Kasumi-1 (cell line): Measurements from ENCODE around the gene JAZF1.

ENCODE experiments used
- DNase-seq, 2 experiments: peaks; one replicate each; lab custom pipeline; 2025; lab: John Stamatoyannopoulos, UW

The JAZF1 gene

DNA sequence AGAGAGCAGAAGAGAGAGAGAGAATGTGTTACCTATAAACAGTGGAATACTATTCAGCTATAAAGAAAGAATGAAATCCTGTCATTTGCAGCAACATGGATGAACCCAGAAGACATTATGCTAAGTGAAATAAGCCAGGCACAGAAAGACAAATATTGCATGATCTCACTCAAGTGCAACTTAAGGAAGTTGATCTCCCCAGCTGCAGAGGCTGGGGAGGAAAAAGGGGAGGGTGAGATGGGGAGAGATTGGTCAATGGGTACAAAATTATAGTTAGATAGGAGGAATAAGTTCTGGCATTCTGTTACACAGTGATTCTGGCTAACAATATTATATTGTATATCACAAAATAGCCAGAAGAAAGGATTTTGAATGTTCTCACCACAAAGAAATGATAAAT, 11.2 kb upstream of the JAZF1 start:
- no peak for DNase-seq

DNA sequence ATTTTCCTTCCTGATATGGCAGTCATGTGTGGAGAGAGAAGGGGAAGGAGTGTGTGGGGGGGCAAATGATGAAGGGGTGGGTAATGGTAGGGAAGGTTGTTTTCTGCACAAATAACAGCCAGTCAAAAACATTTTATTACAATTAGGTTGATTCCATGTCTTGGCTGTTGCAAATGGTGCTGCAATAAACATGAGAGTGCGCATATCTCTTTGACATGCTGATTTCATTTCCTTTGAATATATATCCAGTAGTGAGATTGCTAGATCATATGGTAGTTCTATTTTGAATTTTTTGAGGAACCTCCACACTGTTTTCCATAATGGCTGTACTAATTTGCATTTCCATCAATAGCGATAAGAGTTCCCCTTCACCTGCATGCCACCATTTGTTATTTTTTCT, 10.6 kb upstream of the JAZF1 start:
- DNase-seq, result no peak

DNA sequence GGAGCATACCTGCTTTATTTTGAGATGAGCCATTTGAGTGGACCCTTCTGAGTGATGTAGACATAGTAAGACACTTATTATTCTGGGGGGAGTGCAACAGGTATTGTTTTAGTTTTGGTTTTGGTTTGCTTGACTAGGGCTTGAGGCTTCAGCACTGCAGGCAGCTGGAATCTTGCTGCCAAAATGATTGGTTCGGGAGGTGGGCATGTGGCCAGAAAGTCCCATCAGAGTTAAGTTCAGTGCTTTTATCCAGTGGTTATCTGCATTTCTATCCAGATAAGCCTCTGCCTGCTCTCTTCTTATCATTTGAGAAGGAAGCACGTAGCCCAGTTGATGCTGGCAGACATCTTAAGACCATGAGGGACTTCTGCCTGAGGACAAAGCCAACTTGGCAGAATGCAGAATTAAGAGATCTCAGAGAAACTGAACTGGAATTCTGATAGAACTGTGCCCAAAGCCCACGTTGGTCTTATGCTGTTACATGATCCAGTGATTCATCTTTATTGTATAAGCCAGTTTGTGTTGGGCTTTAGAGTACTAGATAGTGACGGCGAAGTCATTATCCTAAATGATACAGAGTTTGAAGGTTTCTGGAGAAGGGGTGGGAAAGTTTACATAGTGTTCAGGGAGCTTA, 9.6 kb upstream of the JAZF1 start:
- no peak for DNase-seq

DNA sequence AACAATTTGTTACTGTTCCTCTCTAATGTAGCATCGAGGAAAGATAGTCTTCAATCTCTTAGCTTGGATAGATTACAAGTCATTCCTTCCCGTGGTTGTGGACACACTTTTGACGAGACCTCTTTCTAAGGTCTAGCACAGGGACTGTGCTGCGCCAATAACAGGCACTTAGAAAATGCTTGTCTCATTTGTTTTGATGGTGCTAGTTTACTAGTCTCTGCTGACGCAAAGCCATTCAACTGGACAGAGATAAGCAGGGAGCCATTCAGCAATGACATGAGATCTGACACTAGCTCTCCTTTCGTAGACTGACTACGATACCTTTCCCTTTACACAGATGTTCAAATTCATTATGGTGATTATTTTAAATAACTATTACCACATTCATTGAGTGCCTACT, 6.4 kb upstream of the JAZF1 start:
- no peak for DNase-seq

DNA sequence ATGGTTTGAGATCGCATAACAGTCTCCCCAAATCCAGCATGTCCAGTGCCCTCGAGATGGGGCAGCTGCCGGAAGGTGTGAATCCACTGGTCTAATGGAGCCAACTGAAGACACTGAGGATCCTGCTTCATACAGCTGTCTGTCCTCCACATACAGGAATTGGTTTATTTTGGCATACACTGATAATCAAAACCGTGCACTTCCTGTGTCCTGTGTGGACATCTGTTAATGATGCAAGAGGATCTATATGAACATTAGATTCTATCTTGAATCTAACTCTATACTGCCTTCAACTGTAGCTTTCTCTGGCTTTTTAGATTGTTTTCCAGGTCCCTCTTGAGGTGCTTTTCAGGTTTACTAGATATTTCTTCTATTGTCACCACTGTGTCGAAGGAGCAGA, 3.0 kb upstream of the JAZF1 start:
- no peak for DNase-seq

DNA sequence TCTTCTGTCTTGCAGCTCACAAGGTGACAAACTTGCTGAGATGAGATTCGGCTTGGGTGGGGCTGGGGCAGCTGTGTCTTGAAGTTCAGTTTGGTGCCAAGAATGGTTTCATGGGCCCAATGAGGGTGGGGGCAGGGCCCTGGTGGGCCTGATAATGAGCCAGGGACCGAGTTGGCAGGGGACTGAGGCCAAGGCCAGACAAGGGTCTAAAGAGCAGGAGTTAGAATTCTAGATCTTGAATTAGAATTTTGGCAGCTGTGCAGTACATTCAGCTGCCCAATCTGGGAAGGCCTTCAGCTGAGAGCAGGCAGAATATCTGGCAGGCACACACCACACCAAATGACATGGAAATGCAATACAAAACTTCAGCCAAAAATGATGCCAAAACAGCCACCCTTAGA, 1.5 kb upstream of the JAZF1 start:
- DNase-seq, result no peak

DNA sequence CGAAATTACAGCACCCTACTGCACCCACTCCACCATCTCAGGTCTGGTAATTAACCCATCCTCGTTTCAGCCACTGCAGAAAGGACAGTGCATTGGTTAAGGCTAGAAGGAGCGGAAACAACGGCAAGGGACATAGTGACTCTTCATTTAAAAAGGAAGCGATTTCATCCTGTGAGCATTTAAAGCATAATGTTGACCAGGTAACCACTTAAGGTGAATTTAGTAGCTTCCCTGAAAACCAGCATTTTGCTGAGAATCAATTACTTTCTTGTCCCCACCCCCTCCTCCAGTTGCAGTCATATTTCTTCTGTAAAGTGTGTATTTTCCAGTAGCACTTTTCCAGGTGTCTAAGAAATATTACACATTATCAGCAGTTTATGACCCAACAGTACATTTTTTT, 821 bp upstream of the JAZF1 start:
- DNase-seq, result no peak

DNA sequence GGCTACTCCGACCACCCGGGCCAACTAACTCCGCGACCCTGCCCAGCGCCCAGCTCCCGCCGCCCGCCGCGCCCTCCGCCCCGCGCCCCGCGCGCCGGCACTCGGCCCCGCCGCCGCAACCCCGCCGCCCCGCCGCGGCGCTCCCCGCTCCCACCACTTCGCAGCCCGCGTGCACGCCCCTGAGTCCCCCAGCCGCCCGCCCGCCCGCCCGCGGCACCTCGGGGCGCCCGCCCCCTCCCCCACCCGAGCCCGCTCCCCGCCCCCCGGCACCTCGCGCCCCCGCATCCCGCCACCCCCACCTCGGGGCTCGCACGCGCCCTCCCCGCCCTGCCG, 598 bp downstream of the JAZF1 start:
- no peak for DNase-seq

DNA sequence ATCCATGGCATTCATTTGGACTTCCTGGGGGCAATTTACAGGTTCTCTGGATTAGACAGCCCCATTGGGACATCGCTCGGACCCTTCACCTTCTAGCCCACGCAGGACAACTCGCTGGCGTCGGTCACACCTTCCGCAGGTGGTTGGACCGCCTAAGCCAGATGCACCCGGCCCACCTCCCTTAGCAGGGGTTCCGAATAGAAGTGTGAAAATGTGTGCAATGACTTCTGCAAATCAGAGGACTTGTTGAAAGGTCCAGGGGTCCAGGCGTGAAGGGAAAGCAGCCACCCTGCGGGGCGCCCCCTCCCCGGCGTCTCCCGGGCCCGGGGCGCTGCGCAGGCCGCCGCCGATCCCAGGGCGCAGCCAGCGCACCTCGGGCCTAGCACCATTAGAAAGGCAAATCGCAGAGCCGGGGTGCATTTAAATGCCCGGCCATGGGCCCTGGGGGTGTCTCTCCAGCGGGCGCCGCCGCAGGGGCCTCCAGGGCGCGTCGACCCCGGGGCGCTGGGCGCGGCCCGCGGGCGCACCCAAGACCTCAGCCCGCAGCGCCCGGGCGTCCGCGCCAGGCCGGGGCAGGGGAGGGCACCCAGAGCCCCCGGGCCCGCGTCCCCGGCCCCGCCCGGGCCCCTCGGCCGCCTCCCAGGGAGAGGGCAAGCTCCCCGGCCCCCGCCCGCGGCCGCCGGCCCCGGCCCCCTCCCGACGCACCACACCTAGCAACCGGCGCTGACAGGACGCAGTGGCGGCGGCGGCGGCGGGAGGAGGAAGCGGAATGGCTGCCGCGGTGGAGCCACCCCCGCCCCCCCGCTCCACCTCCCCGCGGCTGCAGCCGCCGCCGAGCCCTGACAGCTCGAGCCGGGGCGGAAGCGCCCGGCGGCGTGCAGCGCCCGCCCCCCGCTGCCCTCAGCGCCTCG, 1.2 kb downstream of the JAZF1 start:
- DNase-seq, result peak; percentile 23 to 26

DNA sequence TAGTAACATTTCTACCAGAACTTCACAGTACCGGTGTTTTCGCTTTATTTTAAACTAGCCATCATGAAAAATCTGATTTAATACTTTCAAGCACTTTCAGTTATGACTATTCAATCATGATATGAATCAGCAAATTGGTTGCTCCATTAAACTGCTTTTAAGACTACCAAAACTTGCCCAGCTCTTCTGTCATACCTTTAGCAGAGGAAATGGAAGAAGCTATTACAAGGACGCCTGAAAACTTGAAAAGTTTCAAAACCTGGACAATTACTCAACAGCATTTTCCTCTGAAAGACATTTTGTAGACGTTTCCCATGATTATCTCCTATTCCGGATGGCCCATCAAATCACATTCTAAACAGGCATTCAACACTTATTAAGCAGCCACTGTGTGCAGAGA, 2.0 kb downstream of the JAZF1 start:
- DNase-seq, result no peak

DNA sequence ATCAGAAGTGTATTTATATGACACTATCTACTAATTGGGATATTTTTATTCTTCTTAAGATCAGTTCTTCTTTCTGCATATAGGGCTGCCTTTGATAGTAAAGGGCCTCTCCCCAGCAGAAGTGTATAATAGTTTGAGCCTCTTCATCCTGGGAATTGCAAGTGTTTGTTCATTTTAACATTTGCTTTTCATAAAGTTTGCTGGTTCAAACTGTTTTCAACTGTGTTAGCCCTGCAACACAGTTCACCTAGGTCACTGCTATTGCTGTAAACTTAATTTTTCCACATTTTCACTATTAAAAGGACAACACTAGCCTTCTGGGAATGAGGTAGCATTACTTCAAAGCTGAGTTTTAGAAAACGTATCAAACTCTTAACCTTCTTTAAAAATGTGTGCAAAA, 2.8 kb downstream of the JAZF1 start:
- DNase-seq, result no peak

DNA sequence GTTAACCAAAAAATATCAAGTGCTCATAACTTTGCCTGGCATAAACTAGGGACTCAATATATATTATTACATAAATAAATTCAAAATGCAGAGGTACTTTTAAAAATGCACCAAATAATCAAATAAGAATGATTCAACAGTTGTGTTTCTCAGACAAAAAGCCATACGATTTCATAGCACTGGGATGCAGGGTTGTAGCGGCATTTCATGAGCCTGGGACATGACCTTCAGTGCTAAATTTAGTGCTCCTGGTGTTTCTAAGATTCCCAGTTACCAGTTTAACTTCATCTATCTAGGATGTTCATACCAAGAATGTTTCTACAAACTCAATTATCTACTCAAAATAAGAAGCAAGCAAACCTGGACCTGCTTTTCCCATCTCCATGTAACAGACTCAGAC, 4.0 kb downstream of the JAZF1 start:
- no peak for DNase-seq

DNA sequence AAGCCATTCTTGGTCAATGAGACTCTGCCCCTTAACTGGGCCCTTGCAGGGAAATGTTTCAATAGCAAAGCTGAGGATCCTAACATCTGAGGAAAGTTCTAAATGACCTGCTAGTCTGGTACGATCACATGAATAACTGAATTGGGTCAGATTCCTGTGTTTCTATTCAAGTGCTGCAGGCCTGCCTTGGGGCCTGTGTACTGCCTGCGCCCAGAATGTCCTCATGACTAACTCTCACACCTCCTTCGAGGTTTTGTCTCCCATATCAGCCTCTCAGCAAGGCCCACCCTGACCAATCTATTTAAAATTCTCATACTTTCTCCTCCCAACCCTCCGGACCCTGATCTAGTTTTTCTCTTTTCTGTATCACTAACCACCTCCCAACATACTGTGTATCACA, 4.4 kb downstream of the JAZF1 start:
- DNase-seq, result no peak

DNA sequence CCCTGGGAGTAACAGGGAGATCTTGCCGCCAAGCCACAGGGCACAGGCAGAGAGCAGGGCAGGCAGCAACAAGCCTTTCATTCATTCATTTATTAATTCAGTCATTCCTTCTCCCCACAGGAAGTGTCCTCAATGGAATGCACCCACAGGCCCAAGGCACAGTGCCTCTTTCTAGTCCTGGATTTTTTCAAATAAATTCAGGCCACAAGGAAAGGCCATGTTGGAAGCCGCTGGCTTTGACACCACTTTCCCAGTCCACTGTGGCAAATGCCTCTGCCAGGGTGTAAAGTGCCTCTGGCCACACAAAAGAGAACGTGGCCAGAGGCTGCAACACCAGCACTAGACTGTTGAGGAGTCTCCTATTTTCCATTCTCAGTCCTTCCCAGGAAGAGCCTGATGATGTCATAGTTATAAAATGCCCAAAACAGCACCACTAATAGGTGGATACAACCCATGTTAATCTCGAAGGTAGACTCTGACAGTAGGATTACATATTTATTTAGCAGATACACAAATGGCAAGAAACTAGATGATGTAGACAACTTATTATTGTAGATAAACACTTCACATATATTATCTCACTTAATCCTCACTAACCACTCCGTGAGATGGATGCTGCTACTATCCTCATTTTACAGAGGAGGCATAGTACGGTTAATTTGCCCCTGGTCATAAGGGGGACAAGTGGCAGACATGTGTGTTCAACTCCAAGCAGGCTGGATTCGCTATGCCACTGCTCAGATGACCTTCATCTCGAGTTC, 5.5 kb downstream of the JAZF1 start:
- DNase-seq, result no peak

DNA sequence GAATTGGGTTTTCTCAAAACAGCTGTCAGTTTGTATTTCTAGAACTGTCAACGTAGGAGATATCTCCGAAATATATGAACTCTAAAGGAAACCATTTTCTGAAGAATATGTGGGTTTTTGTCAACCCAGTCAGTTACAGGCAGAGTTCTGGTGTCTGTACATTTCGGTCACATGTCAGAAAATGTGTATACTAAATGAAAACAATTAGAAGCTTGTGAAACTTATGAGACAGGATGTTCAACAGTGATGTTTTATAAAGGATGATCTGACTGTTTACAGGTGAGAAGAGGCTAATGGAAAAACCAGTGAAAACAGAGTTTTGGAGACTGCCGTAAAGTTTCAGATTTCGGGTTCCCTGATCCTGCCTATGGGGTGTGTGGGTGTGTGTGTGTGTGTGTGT, 6.2 kb downstream of the JAZF1 start:
- no peak for DNase-seq

DNA sequence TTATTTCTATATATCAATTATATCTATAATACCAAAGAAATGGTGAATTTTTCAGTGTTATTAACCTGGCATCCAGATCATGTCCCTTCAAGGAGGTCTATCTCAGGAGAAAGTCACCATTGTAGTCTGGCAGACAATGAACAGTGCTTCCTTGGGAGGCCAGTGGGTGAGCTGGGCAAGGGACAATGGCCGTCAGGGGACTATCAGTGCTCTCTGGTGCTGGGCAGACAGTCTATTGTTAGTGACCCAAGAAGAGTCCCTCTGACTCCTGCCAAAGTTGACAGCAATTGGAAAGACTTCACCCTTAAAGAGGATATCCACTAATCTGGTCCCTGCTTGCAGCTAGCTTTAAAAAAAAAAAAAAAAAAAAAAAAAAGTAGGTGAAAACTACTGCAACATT, 7.1 kb downstream of the JAZF1 start:
- no peak for DNase-seq

DNA sequence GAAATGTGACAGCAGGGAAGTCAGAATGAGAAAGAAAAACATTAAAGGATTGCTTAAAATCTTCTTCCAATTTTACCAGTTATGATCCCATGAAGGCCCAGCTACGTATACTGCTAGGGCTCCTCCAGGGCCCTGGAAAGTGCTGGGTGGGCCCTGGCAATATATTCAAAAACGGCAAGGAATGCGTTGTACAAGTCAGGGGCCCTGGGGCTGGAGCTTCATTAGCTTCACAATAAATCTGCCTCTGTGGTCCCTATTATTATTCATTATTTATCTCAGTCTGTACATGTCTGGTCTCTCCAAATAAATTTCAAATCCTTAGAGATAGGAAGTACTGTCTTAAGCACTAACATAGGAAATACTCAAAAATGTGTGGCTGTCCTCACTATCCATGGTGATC, 7.6 kb downstream of the JAZF1 start:
- no peak for DNase-seq

DNA sequence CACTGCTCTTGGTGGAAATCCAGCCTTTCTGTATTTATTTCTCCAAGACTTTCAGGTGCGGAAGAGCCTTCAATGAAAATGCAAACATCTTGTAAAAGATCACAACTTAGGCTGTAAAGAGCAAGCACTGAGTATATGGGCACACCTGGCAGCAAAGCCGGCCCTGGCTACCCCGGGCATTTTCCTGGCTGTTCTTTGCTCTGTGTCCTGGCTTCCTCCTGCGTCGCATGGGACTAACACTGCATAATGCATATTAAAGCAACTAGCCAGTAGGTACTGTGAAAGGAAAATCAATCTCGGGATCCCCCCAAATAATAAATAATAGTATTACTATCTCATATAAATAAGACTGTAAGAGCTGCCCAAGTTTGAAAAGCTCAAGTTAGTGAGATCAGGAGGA, 9.9 kb downstream of the JAZF1 start:
- no peak for DNase-seq

DNA sequence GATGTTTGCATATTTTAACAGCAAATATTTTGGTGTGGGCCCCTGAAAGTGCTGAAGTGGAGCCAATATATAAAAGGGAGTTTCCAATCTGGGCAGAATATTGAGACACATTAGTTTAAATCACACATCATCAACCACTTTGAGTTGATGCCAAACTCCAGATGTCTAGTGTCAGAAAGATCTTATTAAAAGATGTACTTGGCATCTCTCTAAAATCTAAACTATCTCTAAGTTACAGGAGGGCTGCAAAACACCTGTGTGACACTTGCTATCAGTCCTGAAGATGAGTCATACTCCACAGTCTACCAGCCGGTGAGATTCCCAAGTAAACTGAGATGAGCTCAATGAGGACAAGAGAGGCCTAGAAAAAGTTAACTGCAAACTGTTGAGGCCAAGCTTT, 11.4 kb downstream of the JAZF1 start:
- no peak for DNase-seq

DNA sequence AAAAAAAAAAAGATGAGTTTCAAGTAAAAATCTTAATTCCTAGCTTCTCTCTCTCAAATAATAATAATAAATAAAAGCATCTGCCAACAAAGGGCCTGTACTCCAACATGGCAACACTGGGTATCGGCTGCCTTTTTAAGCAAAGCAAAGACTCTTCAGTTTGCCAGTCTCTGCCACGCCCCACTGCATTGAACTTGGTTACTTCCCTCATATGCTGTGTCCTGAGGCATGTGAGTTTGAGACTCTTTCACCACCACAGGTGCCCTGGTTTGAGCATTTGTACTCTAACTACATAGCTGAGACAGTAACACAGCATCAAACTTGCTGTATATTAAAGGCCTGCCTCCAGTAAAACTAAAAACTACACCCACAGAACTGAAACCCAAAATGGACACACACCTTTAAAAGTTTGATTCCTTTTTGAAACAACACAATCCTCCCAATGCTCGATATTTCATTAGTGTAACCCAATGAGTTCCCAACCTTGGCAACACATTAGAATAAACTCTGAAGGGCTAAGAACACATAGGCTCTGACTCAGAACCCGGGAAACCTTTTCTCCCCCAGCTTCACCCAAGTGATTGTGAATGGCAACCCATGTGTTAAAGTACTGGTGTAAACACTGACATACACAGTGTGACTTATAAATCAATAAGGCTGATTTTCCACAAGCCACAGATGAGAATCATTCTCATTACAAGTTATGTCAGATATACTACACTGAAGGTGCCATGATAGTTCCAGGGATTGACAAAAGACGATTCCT, 12.0 kb downstream of the JAZF1 start:
- DNase-seq, result no peak

DNA sequence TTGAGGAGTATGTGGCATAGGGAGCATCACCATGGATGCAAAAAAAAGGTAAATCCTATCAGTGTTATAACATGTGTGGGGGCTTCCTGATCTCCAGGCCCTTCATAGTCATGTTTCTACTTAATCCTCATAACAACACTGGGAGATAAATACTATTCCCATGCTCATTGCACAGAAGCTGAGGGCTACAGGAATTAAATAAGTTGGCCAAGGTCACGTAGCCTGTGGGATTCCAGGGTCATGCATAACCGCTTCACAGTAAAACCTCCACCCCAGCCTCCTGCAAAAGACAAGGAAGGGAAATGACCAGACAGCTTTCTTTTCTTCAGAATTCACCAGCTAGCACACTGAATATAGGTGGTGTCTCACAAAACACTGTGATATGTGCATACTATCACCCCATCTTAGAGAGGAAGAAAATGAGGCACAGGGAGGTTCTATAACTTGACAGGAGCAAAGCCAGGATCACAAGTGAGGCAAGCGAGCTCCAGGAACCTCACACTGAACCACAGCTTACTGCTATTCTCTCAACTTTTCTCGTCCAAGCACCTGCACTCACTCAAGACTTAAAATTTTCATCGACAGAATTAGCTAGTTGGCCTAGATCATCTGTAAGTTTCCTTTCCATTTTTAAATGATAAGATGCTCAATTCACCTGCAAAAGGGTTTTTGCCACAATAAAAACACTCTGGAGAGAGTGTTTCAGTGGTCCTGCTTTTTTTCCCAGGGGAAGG, 13.4 kb downstream of the JAZF1 start:
- no peak for DNase-seq
